SK-N-SH (cell line): ENCODE results near the gene IGF1R. TPM values are rescaled to one million over a fixed set of nuclear protein-coding genes. Genes with fewer than 3 reads are reported as not detected.

Experiments
- CTCF ChIA-PET: fragments of 300-600, 350-600 bp; formaldehyde crosslinking; extraction: SDS; loops from one replicate; lab custom pipeline; 2021; lab: Yijun Ruan, JAX
- POLR2A ChIA-PET: fragments of 350-600 bp; sonication (Branson Sonifier 250); formaldehyde crosslinking; extraction: SDS; loops from one replicate; lab custom pipeline; 2020; ENCODE audit warnings: antibody characterized with exemption, inconsistent platforms; lab: Yijun Ruan, JAX
- DNase-seq: peaks from one replicate; pipeline ENCODE4 v3.0.0; 2012
- H2AFZ ChIP-seq: fragments of 200-600 bp; sonication (generic); 2 replicates; pipeline ENCODE4 v1.8.1; 2016; ENCODE audit warnings: antibody characterized with exemption, mild to moderate bottlenecking, low read depth
- H3F3A ChIP-seq: fragments of 200-600 bp; sonication (generic); replicated peaks from 2 replicates; pipeline ENCODE3; 2016; ENCODE audit warnings: antibody characterized with exemption, mild to moderate bottlenecking; ENCODE audit not compliant: insufficient read depth
- H3K27ac ChIP-seq, 2 experiments: fragments of 200-500 bp in 1 of 2; fragments of 200-600 bp in 1 of 2; sonication (Bioruptor generic) in 1 of 2; sonication (generic), shearing (Covaris generic) in 1 of 2; 2 replicates each; pipeline versions ENCODE4 v1.5.1 to v1.6.1; 2014 to 2016; ENCODE audit warnings: low read depth in 2 of 2, inconsistent platforms in 1 of 2, low read length in 1 of 2, mild to moderate bottlenecking in 1 of 2, mixed read lengths in 1 of 2
- H3K27me3 ChIP-seq: fragments of 200-600 bp; sonication (generic), shearing (Covaris generic); 2 replicates; pipeline ENCODE4 v1.6.1; 2016; ENCODE audit warnings: mixed run types; ENCODE audit not compliant: insufficient read depth
- H3K36me3 ChIP-seq, 2 experiments: fragments of 200-500 bp in 1 of 2; fragments of 200-600 bp in 1 of 2; sonication (Bioruptor generic) in 1 of 2; sonication (generic) in 1 of 2; replicated peaks in 1 of 2; 2 replicates each; pipeline versions ENCODE3 to v1.5.1; 2014 to 2016; ENCODE audit warnings: low read length in 1 of 2, mild to moderate bottlenecking in 1 of 2; ENCODE audit not compliant: insufficient read depth in 2 of 2, control insufficient read depth in 1 of 2
- H3K4me1 ChIP-seq, 2 experiments: fragments of 200-500 bp in 1 of 2; fragments of 200-600 bp in 1 of 2; sonication (Bioruptor generic) in 1 of 2; sonication (generic), shearing (Covaris generic) in 1 of 2; 2 replicates each; pipeline versions ENCODE4 v1.5.1 to v1.6.1; 2014 to 2016; ENCODE audit warnings: low read depth in 1 of 2, low read length in 1 of 2, mixed run types in 1 of 2; ENCODE audit not compliant: insufficient read depth in 2 of 2, control insufficient read depth in 1 of 2
- H3K4me2 ChIP-seq: fragments of 200-600 bp; sonication (generic), shearing (Covaris generic); 2 replicates; pipeline ENCODE4 v1.6.1; 2017; ENCODE audit warnings: mixed run types
- H3K4me3 ChIP-seq, 2 experiments: fragments of 200-500 bp in 1 of 2; fragments of 200-600 bp in 1 of 2; sonication (Bioruptor generic) in 1 of 2; sonication (generic), shearing (Covaris generic) in 1 of 2; 2 replicates each; pipeline versions ENCODE4 v1.5.1 to v1.8.1; 2014 to 2016; ENCODE audit warnings: low read depth in 2 of 2, inconsistent platforms in 1 of 2, low read length in 1 of 2, mild to moderate bottlenecking in 1 of 2, mixed read lengths in 1 of 2, moderate library complexity in 1 of 2
- H3K79me2 ChIP-seq: fragments of 200-600 bp; sonication (generic); 2 replicates; pipeline ENCODE4 v1.8.1; 2017; ENCODE audit warnings: mild to moderate bottlenecking; ENCODE audit not compliant: insufficient read depth
- H3K9ac ChIP-seq: fragments of 200-600 bp; sonication (generic); 2 replicates; pipeline ENCODE4 v1.6.1; 2017; ENCODE audit warnings: mixed run types
- H3K9me2 ChIP-seq: fragments of 200-600 bp; sonication (generic); 2 replicates; pipeline ENCODE4 v1.6.1; 2017; ENCODE audit warnings: mixed run types
- H3K9me3 ChIP-seq: fragments of 200-600 bp; sonication (generic); 2 replicates; pipeline ENCODE4 v1.6.1; 2017; ENCODE audit warnings: mixed run types, mild to moderate bottlenecking, moderate library complexity
- H4K20me1 ChIP-seq: fragments of 200-600 bp; sonication (generic); 2 replicates; pipeline ENCODE4 v1.6.1; 2017; ENCODE audit warnings: mild to moderate bottlenecking, mixed run types; ENCODE audit not compliant: insufficient read depth
- ELF1 ChIP-seq: IDR thresholded peaks from 2 replicates; pipeline ENCODE4 v1.4.0; 2012
- FOXJ3 ChIP-seq: sonication (generic); formaldehyde crosslinking; IDR thresholded peaks from 2 replicates; pipeline ENCODE4 v1.5.1; 2020; ENCODE audit warnings: mild to moderate bottlenecking, missing genetic modification reagents
- GATA2 ChIP-seq: sonication (generic); formaldehyde crosslinking; IDR thresholded peaks from 2 replicates; pipeline ENCODE4 v1.5.0; 2020; ENCODE audit warnings: mild to moderate bottlenecking, missing genetic modification reagents
- JUND ChIP-seq: IDR thresholded peaks from 2 replicates; pipeline ENCODE4 v1.4.0; 2012
- MEF2A ChIP-seq: IDR thresholded peaks from 2 replicates; pipeline ENCODE4 v1.4.0; 2012; ENCODE audit warnings: low read depth, borderline replicate concordance
- MXI1 ChIP-seq: IDR thresholded peaks from 2 replicates; pipeline ENCODE4 v1.6.1; 2012; ENCODE audit warnings: mild to moderate bottlenecking, low read depth, low read length, improper control_type of control experiment
- NRF1 ChIP-seq: IDR thresholded peaks from 2 replicates; pipeline ENCODE4 v1.6.1; 2012; ENCODE audit warnings: low read depth, mild to moderate bottlenecking, low read length
- POLR2AphosphoS5 ChIP-seq: IDR thresholded peaks from 2 replicates; pipeline ENCODE4 v1.6.1; 2012; ENCODE audit warnings: low read depth, low read length
- RAD21 ChIP-seq: IDR thresholded peaks from 2 replicates; pipeline ENCODE4 v1.6.1; 2012; ENCODE audit warnings: mild to moderate bottlenecking, low read length
- SMC3 ChIP-seq: IDR thresholded peaks from 2 replicates; pipeline ENCODE4 v1.6.1; 2012; ENCODE audit warnings: low read depth, low read length, improper control_type of control experiment
- YY1 ChIP-seq: IDR thresholded peaks from 2 replicates; pipeline ENCODE4 v1.4.0; 2012; ENCODE audit warnings: low read depth, mild to moderate bottlenecking
- WGBS: methylation state at CpG from one replicate; pipeline ENCODE4 v1.1.6; 2017; ENCODE audit warnings: low lambda C conversion rate; 5-methylcytosine and 5-hydroxymethylcytosine counted together
- polyA plus RNA-seq, 3 experiments: library from polyadenylated mRNA; depleted of rRNA; stranded (reverse); fragments of >200 nt; gene quantifications; 2 replicates each; pipeline ENCODE4 v1.2.3, GENCODE V29; 2012
- TF ChIP-seq, protein P1 (sequence below): fragments of 150-350 bp; IDR thresholded peaks from 2 replicates; pipeline ENCODE4 v1.6.1; 2016; ENCODE audit warnings: mild to moderate bottlenecking, low read depth, low read length
- TF ChIP-seq, protein P2 (sequence below): IDR thresholded peaks from 2 replicates; pipeline ENCODE4 v1.4.0; 2012; ENCODE audit warnings: low read depth
- TF ChIP-seq, protein P3 (sequence below): IDR thresholded peaks from 2 replicates; pipeline ENCODE4 v1.6.1; 2012; ENCODE audit warnings: mild to moderate bottlenecking, low read depth, low read length, moderate library complexity
- TF ChIP-seq, protein P4 (sequence below): fragments of 200-600 bp; sonication (generic); IDR thresholded peaks from 2 replicates; pipeline ENCODE4 v1.6.1; 2017; ENCODE audit warnings: antibody characterized with exemption, mild to moderate bottlenecking, moderate library complexity

IGF1R gene
- polyA plus RNA-seq, 1 of the 3 experiments (the other 2 are of a cell fraction), result 9.5 TPM

GRCh38 chr15:98951493-98952320 is 303.4 kb downstream of the IGF1R start:
- no peaks in the 10 kb centered on the region for H3K9me3 ChIP-seq
- no peaks in the 10 kb centered on the region for H3K79me2 ChIP-seq
- no peak for TF ChIP-seq POLR2AphosphoS5
- no peak for TF ChIP-seq MEF2A
- TF ChIP-seq FOXJ3, result no peak
- TF ChIP-seq, protein P1, sequence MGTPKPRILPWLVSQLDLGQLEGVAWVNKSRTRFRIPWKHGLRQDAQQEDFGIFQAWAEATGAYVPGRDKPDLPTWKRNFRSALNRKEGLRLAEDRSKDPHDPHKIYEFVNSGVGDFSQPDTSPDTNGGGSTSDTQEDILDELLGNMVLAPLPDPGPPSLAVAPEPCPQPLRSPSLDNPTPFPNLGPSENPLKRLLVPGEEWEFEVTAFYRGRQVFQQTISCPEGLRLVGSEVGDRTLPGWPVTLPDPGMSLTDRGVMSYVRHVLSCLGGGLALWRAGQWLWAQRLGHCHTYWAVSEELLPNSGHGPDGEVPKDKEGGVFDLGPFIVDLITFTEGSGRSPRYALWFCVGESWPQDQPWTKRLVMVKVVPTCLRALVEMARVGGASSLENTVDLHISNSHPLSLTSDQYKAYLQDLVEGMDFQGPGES, result no peak
- TF ChIP-seq, protein P2, sequence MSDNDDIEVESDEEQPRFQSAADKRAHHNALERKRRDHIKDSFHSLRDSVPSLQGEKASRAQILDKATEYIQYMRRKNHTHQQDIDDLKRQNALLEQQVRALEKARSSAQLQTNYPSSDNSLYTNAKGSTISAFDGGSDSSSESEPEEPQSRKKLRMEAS, result no peak
- TF ChIP-seq, all 33 proteins: peak for 0
- no peak overlapping the region for H3K4me2 ChIP-seq
- ChIA-PET CTCF (interaction anchor here (1.4 kb wide), 1 partner anchor 9 kb away, joined by 3 read pairs; no protein-coding TSS in a partner anchor), POLR2A (no interaction called here)
- H3K9me2 ChIP-seq, result no peaks in the 10 kb centered on the region
- H3F3A ChIP-seq, result no peaks in the 10 kb centered on the region
- 90% methylated on average over 17 of the region's 19 CpGs for WGBS
- no peaks in the 10 kb centered on the region for H3K27me3 ChIP-seq
- H3K4me1 ChIP-seq, result peaks cover 0 to 15% of the 10 kb centered on the region in 2 experiments; a peak in 1 of 4 replicates
- no peak overlapping the region for H3K9ac ChIP-seq
- no peaks in the 10 kb centered on the region for H4K20me1 ChIP-seq
- no peak overlapping the region for H3K27ac ChIP-seq
- H3K4me3 ChIP-seq, result no peak overlapping the region
- peaks cover 0 to 31% of the 10 kb centered on the region in 2 experiments for H3K36me3 ChIP-seq
- no peak overlapping the region for H2AFZ ChIP-seq
- DNase-seq, result no peak

GRCh38 chr15:98952381-98952803 is 304.1 kb downstream of the IGF1R start:
- ChIA-PET POLR2A (no interaction called here), CTCF (interaction anchor here (1.0 to 1.4 kb wide), 3 partner anchors 10 to 433 kb away, joined by 3 to 4 read pairs (median 3); no protein-coding TSS in a partner anchor)
- WGBS, result 94% methylated on average over 6 of the region's 6 CpGs

More at GRCh38 chr15:98952381-98952803, 304.1 kb downstream of the IGF1R start:
- DNase-seq, result no peak
- H3K4me1 ChIP-seq, result peaks cover 0 to 15% of the 10 kb centered on the region in 2 experiments; a peak in 1 of 4 replicates
- H3K9me2 ChIP-seq, result no peaks in the 10 kb centered on the region
- TF ChIP-seq NRF1, result no peak
- no peak for TF ChIP-seq ELF1
- no peak for TF ChIP-seq GATA2 (CRISPR knock-in tag)
- TF ChIP-seq POLR2AphosphoS5, result no peak
- no peak for TF ChIP-seq JUND
- no peak for TF ChIP-seq SMC3
- TF ChIP-seq, protein P3, sequence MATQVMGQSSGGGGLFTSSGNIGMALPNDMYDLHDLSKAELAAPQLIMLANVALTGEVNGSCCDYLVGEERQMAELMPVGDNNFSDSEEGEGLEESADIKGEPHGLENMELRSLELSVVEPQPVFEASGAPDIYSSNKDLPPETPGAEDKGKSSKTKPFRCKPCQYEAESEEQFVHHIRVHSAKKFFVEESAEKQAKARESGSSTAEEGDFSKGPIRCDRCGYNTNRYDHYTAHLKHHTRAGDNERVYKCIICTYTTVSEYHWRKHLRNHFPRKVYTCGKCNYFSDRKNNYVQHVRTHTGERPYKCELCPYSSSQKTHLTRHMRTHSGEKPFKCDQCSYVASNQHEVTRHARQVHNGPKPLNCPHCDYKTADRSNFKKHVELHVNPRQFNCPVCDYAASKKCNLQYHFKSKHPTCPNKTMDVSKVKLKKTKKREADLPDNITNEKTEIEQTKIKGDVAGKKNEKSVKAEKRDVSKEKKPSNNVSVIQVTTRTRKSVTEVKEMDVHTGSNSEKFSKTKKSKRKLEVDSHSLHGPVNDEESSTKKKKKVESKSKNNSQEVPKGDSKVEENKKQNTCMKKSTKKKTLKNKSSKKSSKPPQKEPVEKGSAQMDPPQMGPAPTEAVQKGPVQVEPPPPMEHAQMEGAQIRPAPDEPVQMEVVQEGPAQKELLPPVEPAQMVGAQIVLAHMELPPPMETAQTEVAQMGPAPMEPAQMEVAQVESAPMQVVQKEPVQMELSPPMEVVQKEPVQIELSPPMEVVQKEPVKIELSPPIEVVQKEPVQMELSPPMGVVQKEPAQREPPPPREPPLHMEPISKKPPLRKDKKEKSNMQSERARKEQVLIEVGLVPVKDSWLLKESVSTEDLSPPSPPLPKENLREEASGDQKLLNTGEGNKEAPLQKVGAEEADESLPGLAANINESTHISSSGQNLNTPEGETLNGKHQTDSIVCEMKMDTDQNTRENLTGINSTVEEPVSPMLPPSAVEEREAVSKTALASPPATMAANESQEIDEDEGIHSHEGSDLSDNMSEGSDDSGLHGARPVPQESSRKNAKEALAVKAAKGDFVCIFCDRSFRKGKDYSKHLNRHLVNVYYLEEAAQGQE, result no peak
- no peak for TF ChIP-seq MXI1
- TF ChIP-seq, protein P4, sequence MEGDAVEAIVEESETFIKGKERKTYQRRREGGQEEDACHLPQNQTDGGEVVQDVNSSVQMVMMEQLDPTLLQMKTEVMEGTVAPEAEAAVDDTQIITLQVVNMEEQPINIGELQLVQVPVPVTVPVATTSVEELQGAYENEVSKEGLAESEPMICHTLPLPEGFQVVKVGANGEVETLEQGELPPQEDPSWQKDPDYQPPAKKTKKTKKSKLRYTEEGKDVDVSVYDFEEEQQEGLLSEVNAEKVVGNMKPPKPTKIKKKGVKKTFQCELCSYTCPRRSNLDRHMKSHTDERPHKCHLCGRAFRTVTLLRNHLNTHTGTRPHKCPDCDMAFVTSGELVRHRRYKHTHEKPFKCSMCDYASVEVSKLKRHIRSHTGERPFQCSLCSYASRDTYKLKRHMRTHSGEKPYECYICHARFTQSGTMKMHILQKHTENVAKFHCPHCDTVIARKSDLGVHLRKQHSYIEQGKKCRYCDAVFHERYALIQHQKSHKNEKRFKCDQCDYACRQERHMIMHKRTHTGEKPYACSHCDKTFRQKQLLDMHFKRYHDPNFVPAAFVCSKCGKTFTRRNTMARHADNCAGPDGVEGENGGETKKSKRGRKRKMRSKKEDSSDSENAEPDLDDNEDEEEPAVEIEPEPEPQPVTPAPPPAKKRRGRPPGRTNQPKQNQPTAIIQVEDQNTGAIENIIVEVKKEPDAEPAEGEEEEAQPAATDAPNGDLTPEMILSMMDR, result no peak
- no peak for TF ChIP-seq YY1
- TF ChIP-seq, protein P2, result no peak
- TF ChIP-seq RAD21, result no peak
- no peaks in the 10 kb centered on the region for H3F3A ChIP-seq
- H3K36me3 ChIP-seq, result peaks cover 0 to 37% of the 10 kb centered on the region in 2 experiments
- no peaks in the 10 kb centered on the region for H3K9me3 ChIP-seq
- no peaks in the 10 kb centered on the region for H4K20me1 ChIP-seq
- no peaks in the 10 kb centered on the region for H3K27me3 ChIP-seq
- H3K4me3 ChIP-seq, result no peak overlapping the region
- no peak overlapping the region for H3K4me2 ChIP-seq
- no peak overlapping the region for H2AFZ ChIP-seq
- no peak overlapping the region for H3K9ac ChIP-seq
- no peaks in the 10 kb centered on the region for H3K79me2 ChIP-seq
- H3K27ac ChIP-seq, result no peak overlapping the region
